ENCODE data around the gene RPL12.

- TF ChIP-seq POLR2A (IDR thresholded peaks at IDR 0.05; ENCODE audit: low read length), result no peak
- no peak for TF ChIP-seq NR3C1 (IDR thresholded peaks at IDR 0.05)
- TF ChIP-seq PBX3 (IDR thresholded peaks at IDR 0.05), result no peak
- TF ChIP-seq CTCF (IDR thresholded peaks at IDR 0.05), result no peak
- TF ChIP-seq, protein P1, sequence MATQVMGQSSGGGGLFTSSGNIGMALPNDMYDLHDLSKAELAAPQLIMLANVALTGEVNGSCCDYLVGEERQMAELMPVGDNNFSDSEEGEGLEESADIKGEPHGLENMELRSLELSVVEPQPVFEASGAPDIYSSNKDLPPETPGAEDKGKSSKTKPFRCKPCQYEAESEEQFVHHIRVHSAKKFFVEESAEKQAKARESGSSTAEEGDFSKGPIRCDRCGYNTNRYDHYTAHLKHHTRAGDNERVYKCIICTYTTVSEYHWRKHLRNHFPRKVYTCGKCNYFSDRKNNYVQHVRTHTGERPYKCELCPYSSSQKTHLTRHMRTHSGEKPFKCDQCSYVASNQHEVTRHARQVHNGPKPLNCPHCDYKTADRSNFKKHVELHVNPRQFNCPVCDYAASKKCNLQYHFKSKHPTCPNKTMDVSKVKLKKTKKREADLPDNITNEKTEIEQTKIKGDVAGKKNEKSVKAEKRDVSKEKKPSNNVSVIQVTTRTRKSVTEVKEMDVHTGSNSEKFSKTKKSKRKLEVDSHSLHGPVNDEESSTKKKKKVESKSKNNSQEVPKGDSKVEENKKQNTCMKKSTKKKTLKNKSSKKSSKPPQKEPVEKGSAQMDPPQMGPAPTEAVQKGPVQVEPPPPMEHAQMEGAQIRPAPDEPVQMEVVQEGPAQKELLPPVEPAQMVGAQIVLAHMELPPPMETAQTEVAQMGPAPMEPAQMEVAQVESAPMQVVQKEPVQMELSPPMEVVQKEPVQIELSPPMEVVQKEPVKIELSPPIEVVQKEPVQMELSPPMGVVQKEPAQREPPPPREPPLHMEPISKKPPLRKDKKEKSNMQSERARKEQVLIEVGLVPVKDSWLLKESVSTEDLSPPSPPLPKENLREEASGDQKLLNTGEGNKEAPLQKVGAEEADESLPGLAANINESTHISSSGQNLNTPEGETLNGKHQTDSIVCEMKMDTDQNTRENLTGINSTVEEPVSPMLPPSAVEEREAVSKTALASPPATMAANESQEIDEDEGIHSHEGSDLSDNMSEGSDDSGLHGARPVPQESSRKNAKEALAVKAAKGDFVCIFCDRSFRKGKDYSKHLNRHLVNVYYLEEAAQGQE (IDR thresholded peaks at IDR 0.05), result no peak
- TF ChIP-seq RNF2 (IDR thresholded peaks at IDR 0.05; ENCODE audit: borderline replicate concordance, low read depth), result no peak
- no peak for TF ChIP-seq SREBF2 (IDR thresholded peaks at IDR 0.05)
- no peak for TF ChIP-seq ZSCAN20 (CRISPR knock-in tag; IDR thresholded peaks at IDR 0.05)
- TF ChIP-seq CBX8 (IDR thresholded peaks at IDR 0.05), result no peak
- TF ChIP-seq SMC3 (IDR thresholded peaks at IDR 0.05), result no peak
- no peak for TF ChIP-seq MAFK (IDR thresholded peaks at IDR 0.05; ENCODE audit: partially characterized antibody)
- TF ChIP-seq MAZ (IDR thresholded peaks at IDR 0.05; ENCODE audit: borderline replicate concordance, low read depth, low read length), result no peak
- TF ChIP-seq NPAS2 (CRISPR knock-in tag; IDR thresholded peaks at IDR 0.05; ENCODE audit: borderline replicate concordance), result no peak
These were observed 22.7 kb upstream of the RPL12 start for GRCh38 chr9:127473932-127474331.

Measured in A549 (cell line).